ENCODE data around the gene SUOX. TPM values are rescaled to one million over a fixed set of nuclear protein-coding genes. Genes with fewer than 3 reads are reported as not detected.

Gene SUOX
- 8.0 to 11.5 TPM (median 10.4 TPM) in 5 replicates for total RNA-seq (2022; extraction: Qiagen RNA extraction; ENCODE audit: low read depth)

DNA sequence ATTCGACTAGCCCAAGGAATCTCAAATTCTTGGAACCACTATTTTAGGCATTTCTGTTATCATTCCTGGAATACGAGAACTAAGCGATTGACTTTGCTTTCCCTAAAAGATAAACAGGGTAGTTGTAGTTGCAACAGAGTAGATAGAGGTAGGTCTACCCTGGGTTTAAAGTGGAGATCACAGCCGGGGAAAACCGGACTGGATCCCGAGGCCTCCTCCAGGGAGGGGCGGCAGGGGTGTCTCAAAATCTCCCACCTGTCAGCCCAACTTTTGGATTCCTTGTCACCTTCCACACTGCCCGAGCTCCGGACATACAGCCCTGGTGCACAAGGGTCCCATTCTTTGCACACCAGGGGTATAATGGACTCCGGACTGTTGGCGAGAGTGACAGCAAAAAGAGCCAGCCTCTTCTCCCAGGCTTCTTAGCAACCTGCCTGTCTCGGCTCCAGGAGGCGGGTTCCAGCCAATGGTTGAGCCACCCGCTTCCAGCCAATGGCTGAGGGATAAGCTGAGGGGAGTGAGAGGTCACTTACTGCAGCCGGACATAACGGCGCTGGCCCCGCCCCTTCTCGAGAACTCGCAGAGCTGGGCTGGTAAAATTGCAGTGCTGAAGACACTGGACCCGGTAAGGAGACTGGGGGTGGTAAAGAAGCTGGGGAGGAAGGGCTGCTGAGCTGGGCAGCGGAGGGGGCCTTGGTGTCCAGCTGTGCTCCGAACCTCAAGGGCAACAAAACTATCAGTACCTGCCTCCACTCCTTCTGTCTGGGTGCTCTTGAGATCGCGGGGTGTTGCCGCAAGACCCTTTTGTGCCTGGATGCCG is at the start of gene SUOX:
TSS of gene SUOX (plus strand) at position 562 of the 820 bp plus-strand sequence. CDS start 4,946 bp downstream, outside the sequence.

DNA sequence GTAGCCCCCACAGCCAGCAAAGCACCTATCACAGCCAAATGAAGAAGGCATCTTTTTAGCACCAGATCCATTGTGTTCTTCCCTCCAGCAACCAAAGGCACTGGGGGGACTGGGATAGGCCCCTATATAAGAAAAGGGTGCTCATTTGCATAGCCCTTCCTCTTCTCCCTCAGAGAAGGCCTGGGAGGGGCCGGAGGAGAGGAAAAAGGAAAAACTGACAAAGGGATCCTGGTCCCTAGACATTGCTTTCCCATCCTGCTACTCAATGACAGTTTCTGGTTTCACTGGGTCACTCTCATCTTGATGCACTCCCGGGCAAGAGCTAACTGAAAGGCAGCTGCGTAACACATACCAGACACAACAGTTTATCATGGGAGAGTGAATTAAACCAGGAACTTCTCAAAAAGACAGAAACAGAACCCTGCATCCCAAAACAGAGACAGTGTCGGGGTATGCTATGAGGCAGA is 31.1 kb upstream of the SUOX start, which contains the start of gene PMEL:
TSS of gene PMEL (minus strand) at position 102 of the 467 bp plus-strand sequence. CDS start at position 71, 31 bp downstream.

DNA sequence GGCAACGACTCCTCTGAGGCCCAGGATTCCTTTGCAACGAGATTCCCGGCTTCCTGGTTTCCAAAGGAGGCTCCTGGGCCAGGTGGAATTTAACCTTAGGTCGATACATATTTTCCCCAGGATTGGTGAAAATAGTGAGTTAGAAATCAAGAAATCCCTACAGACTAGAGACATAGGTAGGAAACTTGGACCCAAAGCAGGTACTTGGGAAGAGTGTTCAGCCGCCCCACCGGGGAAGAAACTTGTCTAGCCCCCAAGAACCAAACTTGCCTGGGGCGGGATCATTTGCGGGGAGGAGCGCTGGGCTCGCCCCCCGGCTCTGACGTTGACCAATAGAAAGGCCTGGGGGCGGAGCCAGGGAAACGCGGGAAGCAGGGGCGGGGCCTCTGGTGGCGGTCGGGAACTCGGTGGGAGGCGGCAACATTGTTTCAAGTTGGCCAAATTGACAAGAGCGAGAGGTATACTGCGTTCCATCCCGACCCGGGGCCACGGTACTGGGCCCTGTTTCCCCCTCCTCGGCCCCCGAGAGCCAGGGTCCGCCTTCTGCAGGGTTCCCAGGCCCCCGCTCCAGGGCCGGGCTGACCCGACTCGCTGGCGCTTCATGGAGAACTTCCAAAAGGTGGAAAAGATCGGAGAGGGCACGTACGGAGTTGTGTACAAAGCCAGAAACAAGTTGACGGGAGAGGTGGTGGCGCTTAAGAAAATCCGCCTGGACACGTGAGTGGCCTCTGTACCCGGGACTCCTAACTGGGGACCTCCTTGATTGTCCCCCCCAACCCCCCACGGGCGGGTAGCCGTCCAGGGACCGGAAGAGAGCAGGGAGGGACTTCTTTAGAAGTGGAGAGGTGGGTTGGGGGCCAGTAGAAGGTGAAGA is 30.4 kb upstream of the SUOX start, which contains the start of gene CDK2:
TSS of gene CDK2 (plus strand) at position 423 of the 874 bp plus-strand sequence. CDS start at position 602, 179 bp downstream.

DNA sequence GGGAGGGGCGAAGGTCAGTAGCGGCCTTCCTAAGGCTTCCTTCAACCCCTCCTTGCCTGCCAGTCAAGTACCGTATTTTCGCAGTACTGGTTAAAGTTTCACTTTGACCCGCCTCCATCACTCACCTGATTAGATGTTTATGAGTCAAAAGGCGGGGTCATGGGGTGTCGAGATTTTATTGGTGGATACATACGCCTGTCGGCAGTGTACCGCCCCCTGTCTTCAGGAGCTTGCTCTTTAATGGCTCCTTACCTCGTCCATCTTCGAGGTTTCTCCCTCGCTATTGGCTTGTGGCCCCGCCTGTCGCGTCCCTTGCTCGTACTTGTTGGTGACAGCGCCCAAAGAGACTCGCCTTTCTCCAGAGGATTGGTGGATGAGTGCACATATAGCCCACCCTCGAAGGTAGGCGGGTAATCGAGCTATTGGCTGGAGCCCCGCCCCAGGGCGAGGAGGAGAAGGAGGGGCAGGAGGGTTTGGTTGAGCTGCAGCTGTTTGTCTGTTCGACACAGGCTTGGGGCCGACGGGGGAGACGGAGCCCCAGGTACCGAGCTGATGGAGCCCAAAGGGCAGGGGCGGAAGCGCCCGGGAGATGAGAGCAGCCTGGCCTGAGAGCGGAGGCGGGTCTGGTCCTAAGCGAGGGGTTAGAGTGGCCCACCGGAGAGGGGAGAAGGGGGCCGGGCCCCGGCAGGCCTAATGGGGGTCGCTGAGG is 23.3 kb upstream of the SUOX start, which contains the start of gene RAB5B:
TSS of gene RAB5B (plus strand) at position 480 of the 709 bp plus-strand sequence. CDS start 12,883 bp downstream, outside the sequence.

DNA sequence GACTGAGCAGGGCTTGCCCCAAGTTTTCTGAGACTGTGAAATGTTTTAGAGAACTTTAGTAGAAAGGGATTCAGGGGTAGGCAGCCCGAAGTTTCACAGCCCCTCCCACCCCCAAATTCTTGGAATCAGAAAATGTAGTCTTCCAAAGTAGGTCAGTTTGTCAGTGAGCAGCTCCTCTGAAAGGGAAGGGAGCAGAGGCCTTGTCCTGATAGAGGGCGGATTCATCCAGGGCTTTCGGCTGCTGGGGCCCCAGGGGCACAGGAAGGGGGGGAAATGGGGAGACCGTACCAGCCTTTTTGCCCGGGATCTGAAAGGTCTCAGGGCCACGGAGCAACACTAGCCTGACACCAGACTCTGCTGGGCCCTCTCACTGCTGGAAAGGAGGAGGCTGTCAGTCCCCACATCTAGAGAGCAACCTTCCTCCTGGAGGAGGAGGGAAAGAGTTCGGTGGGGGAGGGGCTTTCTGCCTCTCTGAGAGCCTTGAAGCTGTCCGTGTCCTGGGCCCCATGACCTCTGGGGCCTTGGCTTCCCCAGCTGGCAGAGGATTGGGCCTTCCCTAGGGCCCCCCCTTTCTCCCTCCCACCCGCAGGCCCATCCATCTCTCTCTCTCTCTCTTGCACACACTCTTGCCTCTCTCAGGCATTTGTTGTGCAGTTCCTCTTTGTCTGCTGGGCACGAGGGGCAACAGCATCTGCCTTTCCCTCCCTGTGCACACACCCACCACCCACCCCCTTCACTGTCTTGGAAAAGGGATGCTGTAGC is 23.5 kb downstream of the SUOX start, which contains the start of gene IKZF4:
TSS of gene IKZF4 (plus strand) at position 621 of the 762 bp plus-strand sequence. CDS start 451 bp downstream, outside the sequence.

DNA sequence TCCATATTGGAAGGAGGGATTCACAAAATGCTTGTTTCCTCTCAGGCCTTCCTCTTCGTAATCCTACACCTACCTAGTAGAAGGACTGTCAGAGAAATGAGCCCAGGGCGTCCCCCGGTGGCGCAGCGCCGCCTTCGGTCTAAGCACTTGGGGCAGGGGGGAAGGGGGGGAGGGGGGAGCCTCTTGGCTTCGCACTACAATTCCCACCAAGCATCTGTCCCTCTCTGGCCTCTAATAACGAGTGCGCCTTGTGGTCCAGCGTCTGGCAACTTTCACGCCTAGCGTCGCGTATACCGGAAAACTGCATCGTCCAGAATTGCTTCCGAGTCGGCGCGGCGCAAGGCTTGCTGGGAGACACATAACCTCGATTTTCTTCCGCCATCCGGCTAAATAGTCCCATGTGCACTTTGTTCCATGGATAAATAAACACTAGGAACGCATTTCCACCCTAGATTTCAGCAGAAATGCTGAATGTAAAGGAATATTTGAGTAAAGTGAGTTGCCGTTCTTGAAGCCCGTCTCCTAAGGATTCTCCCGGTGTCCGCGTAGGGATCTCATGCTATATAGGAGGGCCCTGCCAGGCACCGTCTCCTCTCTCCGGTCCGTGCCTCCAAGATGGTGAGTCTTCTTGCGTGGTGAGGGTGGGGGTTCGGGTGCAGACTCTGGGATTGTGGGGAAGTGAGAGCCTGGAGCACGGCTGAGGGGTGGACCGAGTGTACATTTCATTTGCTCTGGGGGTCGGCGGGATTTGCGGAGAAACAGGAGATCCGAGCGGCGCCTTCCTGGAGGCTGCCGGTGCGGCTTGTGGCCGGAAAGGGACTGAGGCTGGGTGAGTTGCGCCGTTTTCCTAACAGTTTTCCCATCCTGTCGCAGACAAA is 44.7 kb downstream of the SUOX start, which contains the start of gene RPS26:
TSS of gene RPS26 (plus strand) at position 367 of the 878 bp plus-strand sequence. CDS start at position 616, 249 bp downstream.

Other genes starting within 250 kb of the SUOX start
- 90.6 to 139 TPM (median 98.9 TPM) in 5 replicates for gene SARNP, start 179.6 kb upstream of the SUOX start, total RNA-seq (2022; extraction: Qiagen RNA extraction; ENCODE audit: low read depth)
- gene ORMDL2, start 179.2 kb upstream of the SUOX start, total RNA-seq (2022; extraction: Qiagen RNA extraction; ENCODE audit: low read depth) = 60.9 to 104 TPM (median 99.8 TPM) in 5 replicates
- gene DNAJC14, start 167.7 kb upstream of the SUOX start, total RNA-seq (2022; extraction: Qiagen RNA extraction; ENCODE audit: low read depth) = 18.4 to 24.4 TPM (median 22.7 TPM) in 5 replicates
- 0.06 to 0.22 TPM (median 0.15 TPM) in 4 of 5 replicates, not detected in the other for gene MMP19, start 154.3 kb upstream of the SUOX start, total RNA-seq (2022; extraction: Qiagen RNA extraction; ENCODE audit: low read depth)
- gene PYM1, start 69.4 kb upstream of the SUOX start, total RNA-seq (2022; extraction: Qiagen RNA extraction; ENCODE audit: low read depth) = 34.5 to 41.3 TPM (median 37.6 TPM) in 5 replicates
- gene DGKA, start 66.1 kb upstream of the SUOX start, total RNA-seq (2022; extraction: Qiagen RNA extraction; ENCODE audit: low read depth) = 16.2 to 24.4 TPM (median 16.9 TPM) in 5 replicates
- gene PMEL, start 31.2 kb upstream of the SUOX start, total RNA-seq (2022; extraction: Qiagen RNA extraction; ENCODE audit: low read depth) = 0.46 to 1.1 TPM (median 0.77 TPM) in 5 replicates
- gene CDK2, start 30.4 kb upstream of the SUOX start, total RNA-seq (2022; extraction: Qiagen RNA extraction; ENCODE audit: low read depth) = 48.9 to 59.9 TPM (median 56.5 TPM) in 5 replicates
- gene RAB5B, start 23.2 kb upstream of the SUOX start, total RNA-seq (2022; extraction: Qiagen RNA extraction; ENCODE audit: low read depth) = 30.6 to 39.1 TPM (median 37.3 TPM) in 5 replicates
- gene IKZF4, start 23.8 kb downstream of the SUOX start, total RNA-seq (2022; extraction: Qiagen RNA extraction; ENCODE audit: low read depth) = 2.1 to 3.1 TPM (median 2.6 TPM) in 5 replicates
- 625 to 834 TPM (median 733 TPM) in 5 replicates for gene RPS26, start 44.6 kb downstream of the SUOX start, total RNA-seq (2022; extraction: Qiagen RNA extraction; ENCODE audit: low read depth)
- gene ERBB3, start 82.9 kb downstream of the SUOX start, total RNA-seq (2022; extraction: Qiagen RNA extraction; ENCODE audit: low read depth) = 1.4 to 2.8 TPM (median 1.6 TPM) in 5 replicates
- 303 to 383 TPM (median 320 TPM) in 5 replicates for gene PA2G4, start 107.3 kb downstream of the SUOX start, total RNA-seq (2022; extraction: Qiagen RNA extraction; ENCODE audit: low read depth)
- 4,992 to 6,106 TPM (median 5,652 TPM) in 5 replicates for gene RPL41, start 119.4 kb downstream of the SUOX start, total RNA-seq (2022; extraction: Qiagen RNA extraction; ENCODE audit: low read depth)
- gene ZC3H10, start 121.0 kb downstream of the SUOX start, total RNA-seq (2022; extraction: Qiagen RNA extraction; ENCODE audit: low read depth) = 2.2 to 3.8 TPM (median 3.1 TPM) in 5 replicates
- 62.8 to 69.8 TPM (median 63.7 TPM) in 5 replicates for gene ESYT1, start 131.0 kb downstream of the SUOX start, total RNA-seq (2022; extraction: Qiagen RNA extraction; ENCODE audit: low read depth)
- 66.1 to 86.2 TPM (median 83.4 TPM) in 5 replicates for gene MYL6B, start 155.3 kb downstream of the SUOX start, total RNA-seq (2022; extraction: Qiagen RNA extraction; ENCODE audit: low read depth)
- 2,112 to 2,769 TPM (median 2,181 TPM) in 5 replicates for gene MYL6, start 161.1 kb downstream of the SUOX start, total RNA-seq (2022; extraction: Qiagen RNA extraction; ENCODE audit: low read depth)
- 32.3 to 42.9 TPM (median 37.8 TPM) in 5 replicates for gene SMARCC2, start 192.2 kb downstream of the SUOX start, total RNA-seq (2022; extraction: Qiagen RNA extraction; ENCODE audit: low read depth)
- 20.9 to 27.7 TPM (median 25.3 TPM) in 5 replicates for gene RNF41, start 224.6 kb downstream of the SUOX start, total RNA-seq (2022; extraction: Qiagen RNA extraction; ENCODE audit: low read depth)
- 55.5 to 65.1 TPM (median 61.3 TPM) in 5 replicates for gene NABP2, start 227.1 kb downstream of the SUOX start, total RNA-seq (2022; extraction: Qiagen RNA extraction; ENCODE audit: low read depth)
- gene SLC39A5, start 232.8 kb downstream of the SUOX start, total RNA-seq (2022; extraction: Qiagen RNA extraction; ENCODE audit: low read depth) = 0.13 TPM in 1 of 5 replicates, not detected in the others